Neural progenitor cell (in vitro differentiated cells): ENCODE data around the gene RIBC2. TPM values are rescaled to one million over a fixed set of nuclear protein-coding genes. Genes with fewer than 3 reads are reported as not detected.
A peak's percentile ranks its signal among the peaks of the same experiment; 100 is the strongest.

Experiments used
- DNase-seq: peaks from one replicate; pipeline ENCODE4 v3.0.0-alpha.2; 2016; ENCODE audit warnings: low spot score
- H2AFZ ChIP-seq: fragments of 200-600 bp; sonication (generic); replicated peaks from 2 replicates; pipeline ENCODE4 v1.6.1; 2016; ENCODE audit warnings: antibody characterized with exemption
- H3F3A ChIP-seq: fragments of 200-600 bp; sonication (generic); 2 replicates; pipeline ENCODE4 v1.6.1; 2016; ENCODE audit warnings: antibody characterized with exemption, low read depth
- H3K27ac ChIP-seq: fragments of 200-600 bp; sonication (generic); 2 replicates; pipeline ENCODE4 v1.5.1; 2016; ENCODE audit warnings: mild to moderate bottlenecking
- H3K27me3 ChIP-seq: fragments of 200-600 bp; sonication (generic); 2 replicates; pipeline ENCODE4 v1.6.1; 2016; ENCODE audit warnings: mild to moderate bottlenecking, moderate library complexity
- H3K36me3 ChIP-seq: fragments of 200-600 bp; sonication (generic); 2 replicates; pipeline ENCODE4 v1.5.1; 2016
- H3K4me1 ChIP-seq: fragments of 200-600 bp; sonication (generic); 2 replicates; pipeline ENCODE4 v1.6.1; 2016; ENCODE audit warnings: mixed run types
- H3K4me2 ChIP-seq: fragments of 200-600 bp; sonication (generic); 2 replicates; pipeline ENCODE4 v1.6.1; 2016
- H3K4me3 ChIP-seq: fragments of 200-600 bp; sonication (generic); 2 replicates; pipeline ENCODE4 v1.5.1; 2016
- H3K79me2 ChIP-seq: fragments of 200-600 bp; sonication (generic); 2 replicates; pipeline ENCODE4 v1.6.1; 2016; ENCODE audit warnings: low read depth
- H3K9ac ChIP-seq: fragments of 200-600 bp; sonication (generic); 2 replicates; pipeline ENCODE4 v1.6.1; 2016
- H3K9me3 ChIP-seq: fragments of 200-600 bp; sonication (generic); 2 replicates; pipeline ENCODE4 v1.5.1; 2016; ENCODE audit warnings: low read depth
- H4K20me1 ChIP-seq: fragments of 200-600 bp; sonication (generic); 2 replicates; pipeline ENCODE4 v1.6.1; 2016; ENCODE audit warnings: low read depth
- H3K27ac Mint-ChIP-seq: 3 replicates; pipeline ENCODE4 v1.8.0; 2021; ENCODE audit warnings: mixed read lengths
- H3K27me3 Mint-ChIP-seq: 2 replicates; pipeline ENCODE4 v1.8.0; 2022; ENCODE audit warnings: low read depth, mild to moderate bottlenecking, inconsistent platforms, moderate library complexity, mixed read lengths; ENCODE audit not compliant: insufficient read depth
- H3K36me3 Mint-ChIP-seq: 3 replicates; pipeline ENCODE4 v1.8.0; 2021; ENCODE audit warnings: mixed read lengths
- H3K4me1 Mint-ChIP-seq: 3 replicates; pipeline ENCODE4 v1.8.0; 2021; ENCODE audit warnings: mixed read lengths
- H3K4me3 Mint-ChIP-seq: 3 replicates; pipeline ENCODE4 v1.8.0; 2021; ENCODE audit warnings: mild to moderate bottlenecking, moderate library complexity, mixed read lengths
- H3K9me3 Mint-ChIP-seq: 3 replicates; pipeline ENCODE4 v1.8.0; 2020; ENCODE audit warnings: mixed read lengths
- EZH2 ChIP-seq: fragments of 200-600 bp; sonication (generic); IDR thresholded peaks from 2 replicates; pipeline ENCODE4 v1.6.1; 2017; ENCODE audit warnings: antibody characterized with exemption, mild to moderate bottlenecking, moderate library complexity
- EZH2phosphoT487 ChIP-seq: fragments of 200-600 bp; sonication (generic); IDR thresholded peaks from 2 replicates; pipeline ENCODE4 v1.6.1; 2017; ENCODE audit warnings: antibody characterized with exemption
- total RNA-seq: library from RNA; depleted of rRNA; stranded (reverse); fragments of >200 nt; gene quantifications from 2 replicates; pipeline ENCODE4 v1.2.3, GENCODE V29; 2015; ENCODE audit warnings: low replicate concordance
- TF ChIP-seq, protein P1 (sequence below): fragments of 200-600 bp; sonication (generic); IDR thresholded peaks from 2 replicates; pipeline ENCODE4 v1.5.1; 2017; ENCODE audit warnings: antibody characterized with exemption, mild to moderate bottlenecking

RIBC2 gene
- total RNA-seq, 1 donor from 2014 or later = 2.0 TPM

DNA sequence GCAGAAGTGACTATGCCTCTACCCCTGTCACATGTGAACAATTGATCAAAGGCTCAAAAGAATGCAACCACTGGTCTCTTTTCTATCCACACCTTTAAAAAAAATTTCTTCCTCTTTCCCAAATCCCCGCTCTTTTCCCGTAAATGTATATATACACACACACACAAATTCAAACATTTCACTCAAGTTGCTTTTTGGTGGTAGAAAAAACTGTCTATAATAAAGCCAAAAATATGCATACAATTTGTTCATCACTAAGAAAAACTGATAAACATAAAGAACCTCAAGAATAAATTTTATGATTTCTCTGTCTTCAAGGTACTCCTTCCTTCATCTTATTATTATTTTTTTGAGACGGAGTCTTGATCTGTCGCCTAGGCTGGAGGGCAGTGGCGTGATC, 5.7 kb upstream of the RIBC2 start:
- Histone ChIP-seq H3F3A (no peaks in the 10 kb centered on the region), H3K27me3 (peaks cover 3% of the 10 kb centered on the region), H3K9ac (no peak overlapping the region), H2AFZ (no peak overlapping the region), H4K20me1 (no peaks in the 10 kb centered on the region), H3K4me1 (no peaks in the 10 kb centered on the region), H3K9me3 (no peaks in the 10 kb centered on the region), H3K79me2 (no peaks in the 10 kb centered on the region), H3K27ac (no peak overlapping the region), H3K36me3 (no peaks in the 10 kb centered on the region), H3K4me3 (no peak overlapping the region), H3K4me2 (no peak overlapping the region)
- Mint-ChIP-seq H3K27me3 (peaks cover 4% of the 10 kb centered on the region), H3K4me1 (peaks cover under 1% of the 10 kb centered on the region), H3K4me3 (no peak overlapping the region), H3K27ac (no peak overlapping the region), H3K9me3 (peaks cover 3% of the 10 kb centered on the region), H3K36me3 (no peaks in the 10 kb centered on the region)
- DNase-seq = no peak
- TF ChIP-seq EZH2 (no peak), EZH2phosphoT487 (no peak)
- TF ChIP-seq, protein P1, sequence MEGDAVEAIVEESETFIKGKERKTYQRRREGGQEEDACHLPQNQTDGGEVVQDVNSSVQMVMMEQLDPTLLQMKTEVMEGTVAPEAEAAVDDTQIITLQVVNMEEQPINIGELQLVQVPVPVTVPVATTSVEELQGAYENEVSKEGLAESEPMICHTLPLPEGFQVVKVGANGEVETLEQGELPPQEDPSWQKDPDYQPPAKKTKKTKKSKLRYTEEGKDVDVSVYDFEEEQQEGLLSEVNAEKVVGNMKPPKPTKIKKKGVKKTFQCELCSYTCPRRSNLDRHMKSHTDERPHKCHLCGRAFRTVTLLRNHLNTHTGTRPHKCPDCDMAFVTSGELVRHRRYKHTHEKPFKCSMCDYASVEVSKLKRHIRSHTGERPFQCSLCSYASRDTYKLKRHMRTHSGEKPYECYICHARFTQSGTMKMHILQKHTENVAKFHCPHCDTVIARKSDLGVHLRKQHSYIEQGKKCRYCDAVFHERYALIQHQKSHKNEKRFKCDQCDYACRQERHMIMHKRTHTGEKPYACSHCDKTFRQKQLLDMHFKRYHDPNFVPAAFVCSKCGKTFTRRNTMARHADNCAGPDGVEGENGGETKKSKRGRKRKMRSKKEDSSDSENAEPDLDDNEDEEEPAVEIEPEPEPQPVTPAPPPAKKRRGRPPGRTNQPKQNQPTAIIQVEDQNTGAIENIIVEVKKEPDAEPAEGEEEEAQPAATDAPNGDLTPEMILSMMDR = no peak

DNA sequence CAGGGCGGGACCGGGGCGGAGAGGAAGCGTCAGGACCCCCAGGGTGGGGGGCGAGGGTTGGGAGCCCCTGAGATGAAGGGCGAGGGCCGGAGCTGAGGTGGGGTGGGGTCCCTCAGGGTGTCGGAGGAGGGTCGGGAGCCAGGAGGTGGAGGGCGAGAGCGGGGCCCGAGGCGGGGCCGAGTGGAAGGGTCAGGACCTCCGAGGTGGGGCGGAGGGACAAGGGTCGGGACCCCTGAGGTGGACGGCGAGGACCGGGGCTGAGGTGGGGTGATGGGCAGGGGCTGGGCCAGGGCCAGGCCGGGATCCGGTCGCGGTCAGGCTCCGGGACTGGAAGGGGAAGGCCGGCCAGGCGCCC, 503 bp upstream of the RIBC2 start:
- H3K4me3 Mint-ChIP-seq = no peak overlapping the region
- H3K9me3 ChIP-seq = no peaks in the 10 kb centered on the region
- H3K27me3 Mint-ChIP-seq = peaks cover 6% of the 10 kb centered on the region
- no peak overlapping the region for H3K9ac ChIP-seq
- H3K79me2 ChIP-seq = no peaks in the 10 kb centered on the region
- TF ChIP-seq EZH2phosphoT487 (no peak), EZH2 (no peak)
- TF ChIP-seq, protein P1 = no peak
- no peak overlapping the region for H3K27ac Mint-ChIP-seq
- peaks cover 4% of the 10 kb centered on the region for H3K9me3 Mint-ChIP-seq
- H4K20me1 ChIP-seq = no peaks in the 10 kb centered on the region
- peaks cover 27% of the 10 kb centered on the region for H3K27me3 ChIP-seq
- no peak overlapping the region for H3K4me3 ChIP-seq
- peaks cover 11% of the 10 kb centered on the region for H3F3A ChIP-seq
- DNase-seq = no peak
- H3K4me2 ChIP-seq = no peak overlapping the region
- H3K4me1 Mint-ChIP-seq = peaks cover 8% of the 10 kb centered on the region
- H3K4me1 ChIP-seq = no peaks in the 10 kb centered on the region
- H2AFZ ChIP-seq = peak overlapping the region; percentile 93
- H3K36me3 Mint-ChIP-seq = peaks cover 10% of the 10 kb centered on the region
- no peak overlapping the region for H3K27ac ChIP-seq
- H3K36me3 ChIP-seq = no peaks in the 10 kb centered on the region

DNA sequence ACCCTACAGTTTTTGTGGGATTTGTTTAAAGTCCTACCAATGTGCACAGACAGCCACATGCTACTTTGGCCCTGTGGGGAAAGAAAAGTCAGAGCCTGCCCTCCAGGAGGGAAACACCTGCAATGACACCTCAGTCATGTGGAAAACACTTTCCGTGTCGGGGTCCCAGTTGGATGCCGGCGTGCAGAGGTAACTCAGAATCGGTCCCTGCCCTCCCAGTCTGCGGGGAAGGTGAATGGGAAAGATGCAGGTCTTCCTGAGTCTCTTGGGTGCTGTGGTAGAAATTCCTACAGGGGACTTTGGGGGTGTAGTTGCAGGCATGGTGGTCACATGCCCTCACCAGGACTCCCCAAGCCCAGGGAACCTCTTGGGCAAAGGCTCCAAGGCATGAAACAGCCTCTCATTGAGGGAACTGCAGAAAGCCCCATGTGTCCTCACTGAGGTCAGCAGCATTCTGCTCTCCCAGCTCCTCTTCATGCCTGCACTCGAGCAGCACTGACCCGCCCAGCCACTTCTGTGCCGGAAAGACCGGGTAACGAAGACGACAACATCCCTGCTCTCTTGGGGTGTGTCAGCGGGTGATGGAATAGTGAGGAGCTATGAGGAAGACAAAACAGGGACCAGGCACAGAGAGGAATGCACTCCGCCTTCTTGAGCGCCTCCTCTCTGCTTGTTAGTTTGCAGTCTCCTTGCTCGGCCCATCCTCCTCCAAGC, 4.7 kb downstream of the RIBC2 start:
- no peak for DNase-seq
- H3K79me2 ChIP-seq = no peaks in the 10 kb centered on the region
- peaks cover 10% of the 10 kb centered on the region for H3F3A ChIP-seq
- H3K27me3 ChIP-seq = peaks cover 19% of the 10 kb centered on the region
- peaks cover 8% of the 10 kb centered on the region for H3K4me1 Mint-ChIP-seq
- H3K4me3 ChIP-seq = no peak overlapping the region
- TF ChIP-seq EZH2 = no peak
- TF ChIP-seq, protein P1 = no peak
- TF ChIP-seq EZH2phosphoT487 = no peak
- H3K4me1 ChIP-seq = no peaks in the 10 kb centered on the region
- no peak overlapping the region for H3K9ac ChIP-seq
- no peak overlapping the region for H3K27ac Mint-ChIP-seq
- no peak overlapping the region for H3K27ac ChIP-seq
- no peaks in the 10 kb centered on the region for H3K9me3 ChIP-seq
- H3K36me3 Mint-ChIP-seq = peaks cover 30% of the 10 kb centered on the region
- no peak overlapping the region for H2AFZ ChIP-seq
- H3K27me3 Mint-ChIP-seq = peaks cover 5% of the 10 kb centered on the region
- no peaks in the 10 kb centered on the region for H4K20me1 ChIP-seq
- H3K4me2 ChIP-seq = no peak overlapping the region
- no peaks in the 10 kb centered on the region for H3K36me3 ChIP-seq
- no peaks in the 10 kb centered on the region for H3K9me3 Mint-ChIP-seq
- H3K4me3 Mint-ChIP-seq = no peak overlapping the region
